Measurements from ENCODE around the gene FAM107A.

GRCh38 chr3:58604031-58604430, 26.8 kb upstream of the FAM107A start:
- TF ChIP-seq TAF1 (IDR thresholded peaks at IDR 0.05; ENCODE audit: low read depth) (no peak), CTCF (IDR thresholded peaks at IDR 0.05; ENCODE audit: poor library complexity, severe bottlenecking) (no peak), POLR2AphosphoS5 (IDR thresholded peaks at IDR 0.05) (no peak), EZH2 (IDR thresholded peaks at IDR 0.05; ENCODE audit: borderline replicate concordance, insufficient read depth, low read length, poor library complexity, severe bottlenecking) (no peak)

All from neural cell (in vitro differentiated cells).